GM19455 (cell line): ENCODE results near the gene MAS1L.
"Not testable (repeated sequence)": the region's sequence is repeated elsewhere in the genome, so short reads cannot be mapped to it uniquely, and the experiment has no call there.

ENCODE experiments used
- ATAC-seq: cut with Tn5 transposase; IDR thresholded peaks from one replicate; pipeline ENCODE4 v1.9.1; 2021; ENCODE audit not compliant: unreplicated experiment

The MAS1L gene

GRCh38 chr6:29483735-29484134 lies 4.0 kb downstream of the MAS1L start:
- ATAC-seq, result no peak

GRCh38 chr6:29483186-29483585 lies 4.6 kb downstream of the MAS1L start:
- ATAC-seq, result no peak

- ATAC-seq, result no peak
Measured at GRCh38 chr6:29479560-29479959, 8.2 kb downstream of the MAS1L start.

- no peak for ATAC-seq
Measured at GRCh38 chr6:29478740-29479139, 9.0 kb downstream of the MAS1L start.

- ATAC-seq, result no peak
Measured at GRCh38 chr6:29477923-29478450, 9.8 kb downstream of the MAS1L start.

GRCh38 chr6:29474996-29475395 lies 12.8 kb downstream of the MAS1L start:
- no peak for ATAC-seq

- no peak for ATAC-seq
Measured at GRCh38 chr6:29466241-29466640, 21.5 kb downstream of the MAS1L start.

- ATAC-seq, result no peak
Measured at GRCh38 chr6:29465801-29466200, 22.0 kb downstream of the MAS1L start.

GRCh38 chr6:29465279-29465678 lies 22.5 kb downstream of the MAS1L start:
- ATAC-seq, result no peak

- ATAC-seq, result no peak
Measured at GRCh38 chr6:29462022-29462421, 25.7 kb downstream of the MAS1L start.

- no peak for ATAC-seq
Measured at GRCh38 chr6:29461021-29461814, 26.5 kb downstream of the MAS1L start.

- ATAC-seq, result no peak
Measured at GRCh38 chr6:29456971-29457370, 30.8 kb downstream of the MAS1L start, which contains the start of the genes OR11A1 and OR2H1. Gene OR11A1, minus strand, starts transcription at chr6:29457071. Its CDS starts 29,430 bp downstream, at chr6:29427641. Gene OR2H1, plus strand, starts transcription at chr6:29457155. Its CDS starts 4,615 bp downstream, at chr6:29461770.

- ATAC-seq, result no peak
Measured at GRCh38 chr6:29451471-29452193, 36.1 kb downstream of the MAS1L start.

GRCh38 chr6:29447670-29448069 lies 40.1 kb downstream of the MAS1L start:
- ATAC-seq, result no peak

GRCh38 chr6:29444031-29444430 lies 43.7 kb downstream of the MAS1L start:
- not testable (repeated sequence) for ATAC-seq

- ATAC-seq, result no peak
Measured at GRCh38 chr6:29442719-29443118, 45.0 kb downstream of the MAS1L start.

GRCh38 chr6:29439006-29439405 lies 48.8 kb downstream of the MAS1L start, which contains the start of gene OR10C1:
Gene OR10C1, plus strand, starts transcription at chr6:29439306. Its CDS starts 710 bp downstream, at chr6:29440016.
- ATAC-seq, result no peak

- ATAC-seq, result not testable (repeated sequence)
Measured at GRCh38 chr6:29436730-29437129, 51.0 kb downstream of the MAS1L start.
